B cell (primary cell): ENCODE data around the gene SIGLEC6. TPM values are rescaled to one million over a fixed set of nuclear protein-coding genes. Genes with fewer than 3 reads are reported as not detected.

Experiments
- ATAC-seq: fragments of 200-7000 bp; cut with Tn5 transposase; one replicate; pipeline ENCODE4 v1.10.0; 2021; ENCODE audit warnings: low read depth, mild to moderate bottlenecking, moderate number of reproducible peaks, moderate library complexity
- CTCF ChIA-PET: fragments of 350-600 bp; sonication (Branson Sonifier 250); formaldehyde crosslinking; loops from one replicate; lab custom pipeline; 2021; ENCODE audit warnings: antibody characterized with exemption, inconsistent platforms; lab: Charles Lee
- POLR2A ChIA-PET: fragments of 350-600 bp; sonication (Branson Sonifier 250); formaldehyde crosslinking; loops from one replicate; lab custom pipeline; 2021; ENCODE audit warnings: antibody characterized with exemption; lab: Charles Lee
- DNase-seq: peaks from one replicate; pipeline ENCODE4 v3.0.0; 2013
- H2AFZ ChIP-seq: 2 replicates; pipeline ENCODE4 v1.6.1; 2012; ENCODE audit warnings: mild to moderate bottlenecking, low read depth, low read length; ENCODE audit not compliant: insufficient read depth, poor library complexity, severe bottlenecking
- H3K27ac ChIP-seq, 2 donors: 1 replicate in 1 of 2; 2 replicates in 1 of 2; pipeline ENCODE4 v1.5.1; 2012 to 2013; ENCODE audit warnings: low read length in 2 of 2, mild to moderate bottlenecking in 2 of 2, moderate library complexity in 1 of 2
- H3K27me3 ChIP-seq, 4 experiments: fragments of 200-600 bp in 1 of 4; sonication (generic) in 1 of 4; replicated peaks in 1 of 4; 1 replicate in 2 of 4; 2 replicates in 2 of 4; pipeline versions ENCODE4 v1.6.1 to v1.7.0; 2013 to 2016; ENCODE audit warnings: low read length in 3 of 4, mild to moderate bottlenecking in 2 of 4, mixed read lengths in 1 of 4, moderate library complexity in 1 of 4; ENCODE audit not compliant: insufficient read depth in 4 of 4, control insufficient read depth in 3 of 4; ENCODE audit errors: control extremely low read depth in 1 of 4
- H3K36me3 ChIP-seq, 2 experiments: replicated peaks in 1 of 2; 1 replicate in 1 of 2; 2 replicates in 1 of 2; pipeline versions ENCODE4 v1.6.1 to v1.7.1; 2013; ENCODE audit warnings: low read length in 1 of 2; ENCODE audit not compliant: insufficient read depth in 2 of 2, control insufficient read depth in 1 of 2; ENCODE audit errors: control extremely low read depth in 1 of 2, extremely low read depth in 1 of 2
- H3K4me1 ChIP-seq, 2 donors: fragments of 200-600 bp in 1 of 2; sonication (generic) in 1 of 2; 1 replicate in 1 of 2; 2 replicates in 1 of 2; pipeline versions ENCODE4 v1.5.1 to v1.6.1; 2013 to 2017; ENCODE audit warnings: low read length in 2 of 2; ENCODE audit not compliant: control insufficient read depth in 2 of 2, insufficient read depth in 2 of 2
- H3K4me2 ChIP-seq: replicated peaks from 2 replicates; pipeline ENCODE3; 2012; ENCODE audit warnings: mild to moderate bottlenecking, low read depth, low read length; ENCODE audit not compliant: poor library complexity, severe bottlenecking
- H3K4me3 ChIP-seq, 5 experiments: fragments of 200-600 bp in 1 of 5; sonication (generic) in 1 of 5; 1 replicate in 3 of 5; 2 replicates in 2 of 5; pipeline versions ENCODE4 v1.5.1 to v1.7.0; 2011 to 2016; ENCODE audit warnings: low read length in 4 of 5, mild to moderate bottlenecking in 4 of 5, low read depth in 2 of 5, control low read depth in 1 of 5, moderate library complexity in 1 of 5; ENCODE audit not compliant: insufficient read depth in 1 of 5; ENCODE audit errors: control extremely low read depth in 1 of 5, extremely low read depth in 1 of 5
- H3K79me2 ChIP-seq: fragments of 200-600 bp; sonication (generic); one replicate; pipeline ENCODE4 v1.6.0; 2016; ENCODE audit warnings: low read length; ENCODE audit not compliant: control insufficient read depth, insufficient read depth
- H3K9ac ChIP-seq: fragments of 200-600 bp; sonication (generic); 2 replicates; pipeline ENCODE4 v1.6.1; 2017; ENCODE audit warnings: mild to moderate bottlenecking, low read length, moderate library complexity
- H3K9me3 ChIP-seq, 3 donors: one replicate each; pipeline versions ENCODE4 v1.6.1 to v1.7.1; 2013; ENCODE audit warnings: low read length in 2 of 3; ENCODE audit not compliant: control insufficient read depth in 2 of 3, insufficient read depth in 1 of 3; ENCODE audit errors: control extremely low read depth in 1 of 3
- H4K20me1 ChIP-seq: 2 replicates; pipeline ENCODE4 v1.6.0; 2012; ENCODE audit warnings: mild to moderate bottlenecking, low read length; ENCODE audit not compliant: insufficient read depth, control insufficient read depth, poor library complexity, severe bottlenecking
- H3K27ac Mint-ChIP-seq: one replicate; pipeline ENCODE4 v1.8.0; 2021; ENCODE audit warnings: mixed read lengths
- H3K27me3 Mint-ChIP-seq: one replicate; pipeline ENCODE4 v1.8.0; 2021; ENCODE audit warnings: mixed read lengths
- H3K4me1 Mint-ChIP-seq: one replicate; pipeline ENCODE4 v1.8.0; 2021; ENCODE audit warnings: mixed read lengths
- H3K4me3 Mint-ChIP-seq: one replicate; pipeline ENCODE4 v1.8.0; 2021; ENCODE audit warnings: mixed read lengths
- H3K9me3 Mint-ChIP-seq: one replicate; pipeline ENCODE4 v1.8.0; 2022; ENCODE audit warnings: mixed read lengths; ENCODE audit not compliant: insufficient read depth
- EZH2 ChIP-seq: IDR thresholded peaks from 2 replicates; pipeline ENCODE4 v1.6.1; 2012; ENCODE audit warnings: borderline replicate concordance, low read depth, mild to moderate bottlenecking, moderate library complexity, low read length; ENCODE audit not compliant: insufficient read depth, poor library complexity, severe bottlenecking
- WGBS: methylation state at CpG from one replicate; pipeline ENCODE4 v1.1.5; 2013; ENCODE audit warnings: missing lambda C conversion rate; ENCODE audit not compliant: insufficient coverage; 5-methylcytosine and 5-hydroxymethylcytosine counted together
- intact Hi-C: fragments of 100-400 bp; cut with micrococcal nuclease; formaldehyde crosslinking; loops from one replicate; pipeline ENCODE4 v1.10.0; 2022
- polyA plus RNA-seq: library from polyadenylated mRNA; depleted of rRNA; stranded (reverse); fragments of >200 nt; gene quantifications from 2 replicates; pipeline ENCODE4 v1.2.3, GENCODE V29; 2012
- total RNA-seq, 2 donors: library from RNA; stranded (reverse); fragments of 120-200 nt in 1 of 2; gene quantifications; 1 replicate in 1 of 2; 2 replicates in 1 of 2; pipeline versions ENCODE4 v1.2.3 to v1.2.4, GENCODE V29; 2013 to 2022
- TF ChIP-seq, protein P1 (sequence below): fragments of 200-600 bp; IDR thresholded peaks from one replicate; pipeline ENCODE4 v1.8.0; 2022; ENCODE audit warnings: antibody characterized with exemption, mild to moderate bottlenecking

The SIGLEC6 gene
- total and polyA plus RNA-seq, 2 donors (not counting 1 experiment from before 2014, with no cell fraction given) = 21.2 to 35.4 TPM

DNA sequence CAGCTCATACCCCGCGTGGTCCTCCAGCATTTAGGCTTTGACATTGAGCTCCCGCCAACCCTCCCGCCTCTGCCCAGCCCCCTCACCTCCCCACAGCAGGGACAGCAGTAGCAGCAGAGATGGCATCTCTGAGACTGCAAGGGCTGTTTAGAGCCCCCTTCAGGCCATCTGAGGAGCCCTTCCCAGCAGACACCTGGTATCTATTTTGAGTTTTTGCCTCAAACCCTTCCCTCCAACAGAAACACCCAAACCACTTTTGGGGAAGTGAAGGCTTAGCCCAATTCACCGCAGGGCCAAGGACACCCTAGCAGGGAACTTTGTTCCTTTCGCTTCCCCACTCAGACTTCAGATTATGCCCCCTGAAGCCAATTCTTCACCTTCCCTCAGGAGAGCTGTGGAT is 33.3 kb upstream of the SIGLEC6 start:
- peak; percentile 54 for ATAC-seq
- peaks cover 24% of the 10 kb centered on the region for H3K4me1 Mint-ChIP-seq

DNA sequence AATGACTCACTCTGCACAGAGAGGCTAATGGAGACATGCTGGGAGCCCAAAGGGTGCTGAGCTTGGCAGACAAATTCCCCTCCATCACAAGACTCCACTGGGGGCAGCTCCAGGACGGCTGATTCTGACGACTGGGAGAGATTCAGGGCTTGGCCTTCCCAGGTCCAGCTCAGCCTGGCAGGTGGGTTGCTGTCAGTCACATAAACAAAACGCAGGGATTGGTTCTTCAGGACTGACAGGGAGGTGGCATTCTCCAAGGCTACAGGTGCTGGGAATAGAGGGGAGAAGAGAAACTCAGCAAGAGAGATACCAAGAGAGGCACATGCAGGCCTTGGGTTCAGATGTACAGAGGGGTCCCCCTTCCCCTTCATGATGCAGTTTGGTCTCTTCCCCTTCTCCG is 28.9 kb upstream of the SIGLEC6 start:
- Histone ChIP-seq H3K79me2 (peaks cover 16% of the 10 kb centered on the region), H3K9ac (no peak overlapping the region), H3K27ac (no peak overlapping the region), H4K20me1 (peaks cover 11% of the 10 kb centered on the region), H3K9me3 (no peaks in the 10 kb centered on the region), H3K4me2 (no peak overlapping the region), H2AFZ (no peak overlapping the region), H3K36me3 (peaks cover 0 to under 1% of the 10 kb centered on the region in 2 experiments), H3K4me1 (peaks cover 17 to 18% of the 10 kb centered on the region in 2 donors), H3K4me3 (no peak overlapping the region), H3K27me3 (no peaks in the 10 kb centered on the region)
- no peak for TF ChIP-seq EZH2
- ChIA-PET POLR2A (no interaction called here), CTCF (interaction anchor here (1.0 to 1.4 kb wide), 2 partner anchors 92 to 97 kb away, joined by 3 read pairs; no protein-coding TSS in a partner anchor)
- intact Hi-C loops = no loop called here
- Mint-ChIP-seq H3K9me3 (no peaks in the 10 kb centered on the region), H3K4me1 (peaks cover 34% of the 10 kb centered on the region), H3K4me3 (no peak overlapping the region), H3K27ac (no peak overlapping the region), H3K27me3 (no peaks in the 10 kb centered on the region)
- DNase-seq = no peak
- ATAC-seq = no peak
- 14% methylated on average over 2 of the region's 4 CpGs for WGBS

More for the DNA sequence above, 33.3 kb upstream of the SIGLEC6 start:
- H3K4me3 ChIP-seq = peak overlapping the region in 1 of 5 experiments; percentile 20
- no peaks in the 10 kb centered on the region for H3K79me2 ChIP-seq
- H3K27ac Mint-ChIP-seq = peak overlapping the region; percentile 32
- ChIA-PET CTCF (interaction anchor here (0.7 to 2.6 kb wide), 10 partner anchors 16 to 170 kb away, joined by 3 to 12 read pairs (median 3); no protein-coding TSS in a partner anchor), POLR2A (interaction anchor here (0.7 kb wide), 1 partner anchor 33 kb away, joined by 3 read pairs; no protein-coding TSS in a partner anchor)
- H3K4me3 Mint-ChIP-seq = peak overlapping the region; percentile 29
- H3K4me1 ChIP-seq = peaks cover 20 to 22% of the 10 kb centered on the region in 2 donors
- no peaks in the 10 kb centered on the region for H3K27me3 ChIP-seq
- H3K9me3 ChIP-seq = no peaks in the 10 kb centered on the region
- DNase-seq = peak; percentile 57
- no peaks in the 10 kb centered on the region for H4K20me1 ChIP-seq
- peak overlapping the region; percentile 54 for H3K4me2 ChIP-seq
- no peaks in the 10 kb centered on the region for H3K27me3 Mint-ChIP-seq
- TF ChIP-seq, protein P1, sequence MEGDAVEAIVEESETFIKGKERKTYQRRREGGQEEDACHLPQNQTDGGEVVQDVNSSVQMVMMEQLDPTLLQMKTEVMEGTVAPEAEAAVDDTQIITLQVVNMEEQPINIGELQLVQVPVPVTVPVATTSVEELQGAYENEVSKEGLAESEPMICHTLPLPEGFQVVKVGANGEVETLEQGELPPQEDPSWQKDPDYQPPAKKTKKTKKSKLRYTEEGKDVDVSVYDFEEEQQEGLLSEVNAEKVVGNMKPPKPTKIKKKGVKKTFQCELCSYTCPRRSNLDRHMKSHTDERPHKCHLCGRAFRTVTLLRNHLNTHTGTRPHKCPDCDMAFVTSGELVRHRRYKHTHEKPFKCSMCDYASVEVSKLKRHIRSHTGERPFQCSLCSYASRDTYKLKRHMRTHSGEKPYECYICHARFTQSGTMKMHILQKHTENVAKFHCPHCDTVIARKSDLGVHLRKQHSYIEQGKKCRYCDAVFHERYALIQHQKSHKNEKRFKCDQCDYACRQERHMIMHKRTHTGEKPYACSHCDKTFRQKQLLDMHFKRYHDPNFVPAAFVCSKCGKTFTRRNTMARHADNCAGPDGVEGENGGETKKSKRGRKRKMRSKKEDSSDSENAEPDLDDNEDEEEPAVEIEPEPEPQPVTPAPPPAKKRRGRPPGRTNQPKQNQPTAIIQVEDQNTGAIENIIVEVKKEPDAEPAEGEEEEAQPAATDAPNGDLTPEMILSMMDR = no peak
- no peak for TF ChIP-seq EZH2
- no peaks in the 10 kb centered on the region for H3K9me3 Mint-ChIP-seq
- intact Hi-C loops = no loop called here
- H3K27ac ChIP-seq = no peak overlapping the region
- 27% methylated on average over 4 of the region's 6 CpGs for WGBS
- no peak overlapping the region for H3K9ac ChIP-seq
- H3K36me3 ChIP-seq = no peaks in the 10 kb centered on the region
- no peak overlapping the region for H2AFZ ChIP-seq
